GM19193 (cell line): ENCODE results near the gene MYRFL.

Source experiments
- POLR2A ChIP-seq: IDR thresholded peaks from 4 replicates; pipeline ENCODE4 v1.6.1; 2011; ENCODE audit not compliant: insufficient read depth, insufficient read length; ENCODE audit errors: extremely low read depth

The MYRFL gene

DNA sequence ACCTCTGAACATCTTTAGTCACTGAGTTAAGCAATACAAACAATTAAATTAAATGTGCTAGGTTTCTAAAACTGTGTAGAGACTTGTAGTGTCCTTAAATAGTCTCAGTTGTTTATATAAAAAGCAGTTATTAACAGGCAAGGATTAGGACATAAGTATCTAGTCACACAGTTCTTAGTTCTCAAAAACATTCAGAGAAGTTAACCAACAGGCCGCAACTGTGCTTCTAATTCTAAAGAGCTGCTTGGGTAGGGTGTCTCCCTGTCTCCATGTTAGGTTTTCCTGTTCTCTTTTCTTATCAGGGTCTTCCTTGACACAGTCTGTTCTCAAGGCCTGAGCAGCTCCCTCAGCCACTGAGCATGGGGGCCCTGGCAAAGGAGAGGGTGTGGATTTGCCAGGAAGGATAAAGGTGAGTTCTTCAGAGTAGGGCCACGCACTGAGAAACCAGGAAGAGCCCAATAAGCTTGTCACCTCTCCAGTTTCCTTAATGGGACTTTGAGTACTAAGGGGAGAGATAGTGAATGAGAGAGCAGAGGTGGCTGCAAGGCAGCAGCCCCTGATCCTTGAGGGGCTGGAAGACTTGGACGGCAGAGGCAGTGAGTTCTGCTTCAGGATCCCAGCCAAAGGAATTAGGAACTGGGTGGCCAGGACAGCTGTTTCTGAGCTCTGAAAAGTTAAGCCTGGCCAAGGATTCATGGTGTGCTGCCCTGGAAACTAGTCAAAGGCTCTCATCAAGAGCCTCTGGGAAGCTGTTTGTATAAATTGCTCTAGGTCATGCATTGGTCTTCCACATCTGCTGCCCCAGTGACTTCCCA is 177.3 kb downstream of the MYRFL start:
- no peak for TF ChIP-seq POLR2A

GRCh38 chr12:70002912-70003255 is 177.9 kb downstream of the MYRFL start:
- TF ChIP-seq POLR2A: no peak

DNA sequence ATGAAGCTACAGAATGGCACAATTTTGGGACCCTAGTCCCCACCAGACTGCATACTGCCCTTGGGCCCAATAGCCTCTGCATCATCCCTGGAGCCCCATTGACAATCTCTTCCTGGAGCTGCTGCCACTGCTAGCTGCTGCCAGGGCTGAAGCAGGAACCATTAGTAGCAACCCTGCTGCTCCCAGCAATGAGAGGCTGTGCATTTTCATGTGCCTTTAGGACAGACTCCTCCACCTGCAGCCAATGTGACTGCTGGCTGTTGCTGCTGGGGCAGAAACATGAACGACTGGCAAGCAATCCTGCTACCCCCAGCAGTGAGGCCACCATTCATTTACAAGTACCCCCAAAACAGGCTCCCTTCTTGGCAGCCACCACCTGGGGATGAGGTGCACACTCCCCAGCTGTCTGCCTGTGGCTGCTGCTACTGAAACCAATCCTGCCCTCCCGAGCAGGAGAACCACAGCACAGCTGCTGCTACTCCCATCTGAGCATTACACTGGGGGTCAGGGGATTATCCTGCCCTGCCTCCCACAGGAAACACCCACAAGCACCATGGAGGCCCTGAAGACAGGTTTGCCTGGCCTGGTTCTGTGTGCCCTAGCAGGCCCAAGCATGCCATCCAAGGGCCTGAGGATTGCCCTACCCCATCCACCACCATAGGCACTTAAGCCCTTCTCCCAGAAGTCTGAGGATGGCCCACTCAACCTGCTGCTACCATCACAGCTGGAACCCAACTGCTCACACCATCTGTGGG is 181.0 kb downstream of the MYRFL start:
- TF ChIP-seq POLR2A: no peak

DNA sequence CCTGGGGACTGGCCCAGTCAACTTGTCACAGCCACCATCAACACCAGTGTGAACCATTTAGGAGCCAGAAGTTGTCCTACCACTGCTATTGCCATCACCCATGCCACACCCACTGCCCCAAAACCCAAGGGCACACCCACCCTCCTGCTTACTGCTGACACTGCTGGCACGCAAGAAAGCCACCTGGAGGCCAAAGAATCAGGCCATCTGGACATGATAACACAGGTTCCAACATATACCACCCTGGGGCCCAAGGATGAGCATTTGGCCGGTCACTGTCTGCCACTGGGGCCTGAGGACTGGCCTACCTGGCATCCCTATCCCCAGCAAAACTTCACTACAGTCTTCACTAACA is 181.6 kb downstream of the MYRFL start:
- TF ChIP-seq POLR2A: no peak

DNA sequence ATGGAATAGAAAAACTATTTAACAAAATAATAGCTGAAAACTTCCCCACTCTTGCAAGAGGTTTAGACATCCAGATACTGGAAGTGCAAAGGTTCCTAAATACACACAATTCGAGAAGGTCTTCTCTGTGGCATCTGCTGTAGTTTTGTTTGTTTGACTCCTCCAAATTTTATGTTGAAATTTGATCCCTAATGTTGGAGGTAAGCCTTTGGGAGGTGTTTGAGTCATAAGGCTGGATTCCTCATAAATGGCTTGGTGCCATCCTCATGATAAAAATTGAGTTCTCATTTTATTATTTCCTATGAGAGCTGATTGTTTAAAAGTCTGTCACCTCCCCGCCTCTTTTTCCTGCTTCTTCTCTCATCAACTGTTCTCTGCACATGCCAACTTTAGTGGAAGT is 182.7 kb downstream of the MYRFL start:
- no peak for TF ChIP-seq POLR2A
